SJSA1 (cell line): Measurements from ENCODE around the gene STPG1. TPM values are rescaled to one million over a fixed set of nuclear protein-coding genes. Genes with fewer than 3 reads are reported as not detected.

Experiments used
- DNase-seq, 2 experiments: peaks; one replicate each; pipeline ENCODE4 v3.0.0-alpha.2; 2015 to 2020; ENCODE audit warnings: low spot score in 2 of 2, low read depth in 1 of 2
- H3K27ac ChIP-seq: fragments of 250-450 bp; sonication (Bioruptor Pico); 2 replicates; pipeline ENCODE4 v1.5.1; 2020; ENCODE audit warnings: mild to moderate bottlenecking, moderate library complexity
- H3K27me3 ChIP-seq: fragments of 250-450 bp; sonication (Bioruptor Pico); replicated peaks from 2 replicates; pipeline ENCODE4 v1.5.1; 2020; ENCODE audit warnings: mild to moderate bottlenecking, moderate library complexity
- H3K36me3 ChIP-seq: fragments of 250-450 bp; sonication (Bioruptor Pico); 2 replicates; pipeline ENCODE4 v1.5.1; 2020; ENCODE audit warnings: mild to moderate bottlenecking
- H3K4me1 ChIP-seq: fragments of 250-450 bp; sonication (Bioruptor Pico); replicated peaks from 2 replicates; pipeline ENCODE4 v1.6.1; 2021; ENCODE audit warnings: mild to moderate bottlenecking
- H3K4me3 ChIP-seq: fragments of 250-450 bp; sonication (Bioruptor Pico); 2 replicates; pipeline ENCODE4 v1.5.1; 2020; ENCODE audit warnings: mild to moderate bottlenecking
- H3K9me3 ChIP-seq: fragments of 250-450 bp; sonication (Bioruptor Pico); replicated peaks from 2 replicates; pipeline ENCODE4 v1.5.1; 2020; ENCODE audit warnings: mild to moderate bottlenecking
- total RNA-seq: library from RNA; depleted of rRNA; stranded (reverse); fragments of >200 nt; shearing (Covaris generic); gene quantifications from 2 replicates; pipeline ENCODE4 v1.2.3, GENCODE V29; 2014

Gene STPG1
- total RNA-seq, 1 experiment from 2014 or later = 17.5 TPM

GRCh38 chr1:24400065-24400464 lies 13.5 kb downstream of the STPG1 start:
- Histone ChIP-seq H3K27me3 (no peaks in the 10 kb centered on the region), H3K36me3 (peaks cover 27% of the 10 kb centered on the region), H3K9me3 (no peaks in the 10 kb centered on the region), H3K4me1 (peaks cover 11% of the 10 kb centered on the region), H3K4me3 (no peak overlapping the region), H3K27ac (no peak overlapping the region)
- DNase-seq = no peak

DNA sequence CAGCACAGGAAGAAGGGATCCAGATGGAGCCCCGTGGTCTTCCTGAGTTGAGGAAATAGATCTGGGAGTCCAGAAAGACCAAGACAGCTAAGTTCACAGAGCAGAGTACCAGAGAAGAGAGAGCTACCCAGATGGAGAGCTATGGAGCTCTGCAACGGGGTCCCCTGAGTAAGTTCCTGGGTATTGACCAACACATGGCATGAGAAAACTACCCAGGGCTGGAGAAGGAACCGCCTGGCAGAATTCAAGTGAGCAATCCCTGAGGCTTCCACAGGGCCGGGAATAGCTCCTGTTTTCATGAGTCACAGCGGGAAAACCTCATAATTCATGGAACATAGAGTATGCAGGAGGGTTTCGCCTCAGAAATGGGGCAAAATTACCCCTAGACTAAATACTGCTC lies 19.7 kb downstream of the STPG1 start:
- H3K27ac ChIP-seq = peak overlapping the region; percentile 46
- no peaks in the 10 kb centered on the region for H3K27me3 ChIP-seq
- peaks cover 46% of the 10 kb centered on the region for H3K36me3 ChIP-seq
- DNase-seq = peak; percentile 56 to 69
- peaks cover 28% of the 10 kb centered on the region for H3K4me1 ChIP-seq
- H3K4me3 ChIP-seq = no peak overlapping the region
- no peaks in the 10 kb centered on the region for H3K9me3 ChIP-seq

DNA sequence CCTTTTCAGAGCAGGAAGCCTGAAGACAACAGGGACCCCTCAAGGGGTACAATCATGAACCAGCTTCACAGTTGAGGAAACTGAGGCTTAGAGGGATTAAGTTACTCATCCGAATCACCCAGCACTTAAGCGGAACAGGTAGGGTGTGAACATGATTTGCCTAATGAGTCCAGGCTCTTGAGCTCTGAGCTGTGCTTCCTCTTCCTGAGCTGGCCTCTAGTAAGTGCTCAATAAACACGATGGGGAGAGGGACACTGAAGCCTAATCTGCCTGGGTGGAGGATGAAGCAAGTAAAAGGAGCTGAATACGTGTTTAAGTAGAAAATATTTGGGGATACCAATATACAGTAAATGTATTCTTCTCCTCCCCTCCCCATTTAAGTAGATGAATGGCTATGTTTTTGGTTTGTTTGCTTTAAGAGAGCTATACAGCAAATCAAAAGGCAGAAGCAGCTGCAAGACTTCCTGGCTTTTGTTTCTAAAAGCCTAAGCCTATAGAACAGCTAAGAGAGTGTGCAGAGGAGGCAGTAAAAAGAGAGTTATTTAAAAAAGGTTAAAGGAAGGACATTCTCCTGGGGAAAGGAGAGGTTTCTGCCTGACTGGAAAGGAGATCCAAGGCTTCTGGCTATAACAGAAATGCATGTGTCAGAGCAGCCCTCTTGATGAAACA lies 20.5 kb downstream of the STPG1 start:
- DNase-seq = no peak
- H3K9me3 ChIP-seq = no peaks in the 10 kb centered on the region

GRCh38 chr1:24392604-24392946 lies 21.0 kb downstream of the STPG1 start:
- peaks cover 52% of the 10 kb centered on the region for H3K36me3 ChIP-seq
- no peak for DNase-seq

More for the DNA sequence above, 20.5 kb downstream of the STPG1 start:
- no peaks in the 10 kb centered on the region for H3K27me3 ChIP-seq
- H3K4me3 ChIP-seq = no peak overlapping the region
- H3K36me3 ChIP-seq = peaks cover 51% of the 10 kb centered on the region
- H3K27ac ChIP-seq = peak overlapping the region; percentile 46
- peaks cover 28% of the 10 kb centered on the region for H3K4me1 ChIP-seq

GRCh38 chr1:24391882-24392603 lies 21.5 kb downstream of the STPG1 start:
- peak; percentile 55 to 66 for DNase-seq

More at GRCh38 chr1:24392604-24392946, 21.0 kb downstream of the STPG1 start:
- Histone ChIP-seq H3K9me3 (no peaks in the 10 kb centered on the region), H3K27ac (no peak overlapping the region), H3K4me1 (peaks cover 28% of the 10 kb centered on the region), H3K27me3 (no peaks in the 10 kb centered on the region), H3K4me3 (no peak overlapping the region)

GRCh38 chr1:24390924-24391782 lies 22.4 kb downstream of the STPG1 start:
- Histone ChIP-seq H3K9me3 (no peaks in the 10 kb centered on the region), H3K27me3 (no peaks in the 10 kb centered on the region), H3K4me3 (no peak overlapping the region), H3K27ac (peak overlapping the region; percentile 28; the same call in 1 of the 2 replicates), H3K4me1 (peaks cover 30% of the 10 kb centered on the region), H3K36me3 (peaks cover 63% of the 10 kb centered on the region)
- DNase-seq = peak; percentile 73 to 80

More at GRCh38 chr1:24391882-24392603, 21.5 kb downstream of the STPG1 start:
- no peaks in the 10 kb centered on the region for H3K9me3 ChIP-seq
- H3K36me3 ChIP-seq = peaks cover 54% of the 10 kb centered on the region
- no peak overlapping the region for H3K4me3 ChIP-seq
- no peaks in the 10 kb centered on the region for H3K27me3 ChIP-seq
- H3K27ac ChIP-seq = no peak overlapping the region
- H3K4me1 ChIP-seq = peaks cover 28% of the 10 kb centered on the region

DNA sequence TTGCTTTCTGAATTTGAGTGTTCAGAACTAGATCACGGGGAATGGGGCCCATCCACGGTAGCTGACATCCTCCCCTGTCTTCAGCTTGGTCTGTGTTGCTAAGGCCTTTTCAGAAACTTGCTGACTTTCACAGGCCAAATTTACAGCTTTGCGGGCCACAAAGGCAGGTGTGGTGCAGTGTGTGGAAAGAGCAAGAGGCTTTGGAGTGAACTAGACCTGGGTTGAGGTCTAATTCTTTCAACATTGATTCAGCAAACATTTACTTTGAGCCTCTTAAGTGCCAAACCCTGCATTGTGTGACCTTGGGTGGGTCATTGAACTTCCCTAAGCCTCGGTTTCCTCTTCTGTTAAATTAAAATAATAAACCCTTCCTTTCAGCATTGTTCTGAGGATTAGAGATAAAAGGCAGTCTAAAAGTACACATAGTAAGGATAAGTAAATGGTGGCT lies 24.3 kb downstream of the STPG1 start:
- no peaks in the 10 kb centered on the region; the same call in 1 of the 2 replicates for H3K9me3 ChIP-seq
- peaks cover 48% of the 10 kb centered on the region for H3K4me1 ChIP-seq
- H3K4me3 ChIP-seq = no peak overlapping the region
- DNase-seq = no peak
- peaks cover 71% of the 10 kb centered on the region for H3K36me3 ChIP-seq
- no peaks in the 10 kb centered on the region for H3K27me3 ChIP-seq
- no peak overlapping the region for H3K27ac ChIP-seq

GRCh38 chr1:24388331-24388885 lies 25.2 kb downstream of the STPG1 start:
- DNase-seq = no peak

DNA sequence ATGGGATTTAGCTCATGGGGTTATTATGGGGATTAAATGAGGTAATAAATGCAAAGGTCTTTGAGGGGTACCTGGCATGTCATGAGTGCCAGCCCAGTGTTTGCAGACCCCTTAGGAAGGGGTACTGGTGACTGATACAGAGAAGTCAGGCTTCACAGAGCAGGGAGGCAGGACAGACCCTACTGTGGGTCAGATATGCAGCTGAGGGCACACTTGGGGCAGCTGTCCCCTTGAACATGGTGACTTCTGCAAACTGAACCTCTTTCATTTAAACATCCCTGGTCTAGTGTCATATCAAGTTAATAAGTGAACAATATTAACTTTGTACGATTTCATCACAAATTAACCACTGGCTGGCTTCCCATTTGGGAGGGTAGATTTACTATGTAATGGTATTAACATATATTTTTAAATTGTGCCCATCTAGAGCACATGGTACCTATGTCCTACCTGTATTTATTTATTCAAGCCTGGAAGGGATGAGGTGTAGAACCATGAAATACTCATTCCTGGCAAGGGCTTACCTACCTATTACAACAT lies 25.9 kb downstream of the STPG1 start:
- no peaks in the 10 kb centered on the region for H3K27me3 ChIP-seq
- H3K36me3 ChIP-seq = peaks cover 75% of the 10 kb centered on the region
- H3K27ac ChIP-seq = no peak overlapping the region
- H3K4me3 ChIP-seq = no peak overlapping the region
- peaks cover 40% of the 10 kb centered on the region for H3K4me1 ChIP-seq
- no peaks in the 10 kb centered on the region; the same call in 1 of the 2 replicates for H3K9me3 ChIP-seq
- DNase-seq = no peak

More at GRCh38 chr1:24388331-24388885, 25.2 kb downstream of the STPG1 start:
- Histone ChIP-seq H3K9me3 (no peaks in the 10 kb centered on the region; the same call in 1 of the 2 replicates), H3K27ac (no peak overlapping the region), H3K36me3 (peaks cover 74% of the 10 kb centered on the region), H3K4me3 (no peak overlapping the region), H3K27me3 (no peaks in the 10 kb centered on the region), H3K4me1 (peaks cover 45% of the 10 kb centered on the region)

- Histone ChIP-seq H3K27ac (no peak overlapping the region), H3K4me1 (peaks cover 34% of the 10 kb centered on the region), H3K4me3 (no peak overlapping the region), H3K9me3 (no peaks in the 10 kb centered on the region; the same call in 1 of the 2 replicates), H3K36me3 (peaks cover 76% of the 10 kb centered on the region), H3K27me3 (no peaks in the 10 kb centered on the region)
- peak in 1 of 2 experiments; percentile 36 for DNase-seq
Observed at GRCh38 chr1:24386931-24387330, 26.7 kb downstream of the STPG1 start.

DNA sequence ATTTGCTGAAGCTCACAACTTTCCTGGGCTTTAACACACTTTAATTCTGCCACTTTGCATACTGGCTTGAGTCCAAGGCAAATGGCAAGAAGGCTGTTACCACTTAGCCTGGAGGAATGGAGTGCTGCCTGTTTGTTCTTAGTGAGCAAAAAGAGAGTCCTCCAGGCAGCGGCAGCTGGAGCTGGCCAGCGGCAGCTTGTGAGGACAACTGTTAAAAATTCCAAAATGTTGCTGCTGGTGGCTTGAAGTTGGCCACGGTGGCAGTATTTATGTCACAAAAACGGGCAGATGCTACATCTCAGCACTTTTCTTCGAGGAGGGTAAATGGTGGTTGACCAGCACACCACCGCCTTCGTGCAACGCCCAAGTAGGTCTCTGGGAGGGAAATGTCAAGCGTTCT lies 27.3 kb downstream of the STPG1 start:
- peaks cover 27% of the 10 kb centered on the region for H3K4me1 ChIP-seq
- H3K27me3 ChIP-seq = no peaks in the 10 kb centered on the region
- no peaks in the 10 kb centered on the region; the same call in 1 of the 2 replicates for H3K9me3 ChIP-seq
- peak in 1 of 2 experiments; percentile 29 for DNase-seq
- H3K4me3 ChIP-seq = no peak overlapping the region
- peaks cover 74% of the 10 kb centered on the region for H3K36me3 ChIP-seq
- no peak overlapping the region for H3K27ac ChIP-seq

DNA sequence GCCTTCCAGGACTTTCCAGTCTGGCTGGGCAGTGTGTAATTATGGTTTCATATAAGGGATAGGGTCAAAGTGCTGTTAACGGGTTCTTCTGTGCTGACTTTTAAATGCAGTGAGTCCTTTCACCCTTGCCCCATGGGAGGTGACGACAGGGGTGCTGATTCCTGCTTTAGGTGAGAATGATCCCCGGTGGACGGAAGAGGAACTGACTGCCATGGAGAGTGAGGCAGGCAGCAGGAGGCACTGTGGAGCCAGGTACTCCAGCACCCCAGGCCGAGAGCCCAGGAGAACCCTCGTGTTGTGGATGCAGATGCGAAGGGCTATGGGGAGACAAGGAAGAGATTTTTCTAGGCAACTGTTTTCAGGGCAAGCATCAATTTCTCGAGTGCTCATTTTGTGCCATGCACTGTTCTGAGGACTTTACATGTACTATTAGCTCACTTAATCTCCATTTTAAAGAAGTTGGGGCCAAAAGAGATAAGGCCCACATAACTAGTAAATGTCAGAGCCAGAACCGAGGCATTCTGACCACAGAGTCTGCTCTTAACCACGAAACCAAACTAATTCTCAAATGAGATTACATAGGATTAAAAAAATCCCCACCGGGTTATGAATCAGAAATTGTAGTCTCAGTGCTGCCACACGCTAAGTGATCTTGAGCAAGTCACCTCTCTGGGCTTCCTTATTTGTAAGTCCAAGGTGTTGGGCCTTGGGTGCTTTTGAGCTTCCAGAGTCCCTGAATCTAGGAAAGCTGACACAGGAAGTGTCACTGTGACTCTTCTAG lies 28.2 kb downstream of the STPG1 start:
- peak in 1 of 2 experiments; percentile 47 for DNase-seq

More for the DNA sequence above, 28.2 kb downstream of the STPG1 start:
- Histone ChIP-seq H3K4me1 (peaks cover 27% of the 10 kb centered on the region), H3K27me3 (no peaks in the 10 kb centered on the region), H3K36me3 (peaks cover 72% of the 10 kb centered on the region), H3K9me3 (no peaks in the 10 kb centered on the region; the same call in 1 of the 2 replicates), H3K27ac (peak overlapping the region; percentile 51), H3K4me3 (no peak overlapping the region)
